Frontal cortex (tissue), 1 donor: ENCODE data around the gene MCL1. TPM values are rescaled to one million over a fixed set of nuclear protein-coding genes. Genes with fewer than 3 reads are reported as not detected.

ENCODE experiments used
- small RNA-seq: library from RNA; depleted of rRNA; stranded (forward); fragments of <200 nt; gene quantifications from one replicate; pipeline ENCODE3, GENCODE V24; 2014
- total RNA-seq: library from RNA; depleted of rRNA; stranded (reverse); fragments of >200 nt; gene quantifications from one replicate; pipeline ENCODE4 v1.2.3, GENCODE V29; 2014

Gene MCL1
- total RNA-seq, 1 donor from 2014 or later, result 110 TPM

Small RNA genes within 50 kb of the gene (small RNA-seq; reads per million reads assigned to genes)
- gene MIR4257 (not detected), gene RF00015 (not detected), gene RF00561 (not detected), gene RN7SL473P (not detected), gene RN7SL600P (not detected)

Other genes starting within 250 kb of the MCL1 start
- 15.5 TPM for gene RPRD2, start 215.5 kb downstream of the MCL1 start, total RNA-seq
- gene TARS2, start 92.2 kb downstream of the MCL1 start, total RNA-seq, result 22.8 TPM
- gene ECM1, start 71.5 kb downstream of the MCL1 start, total RNA-seq, result 0.41 TPM
- gene FALEC, start 63.9 kb downstream of the MCL1 start, total RNA-seq, result 0.41 TPM
- gene ADAMTSL4, start 30.2 kb downstream of the MCL1 start, total RNA-seq, result under 0.01 TPM
- gene ENSA, start 50.0 kb upstream of the MCL1 start, total RNA-seq, result 112 TPM
- gene GOLPH3L, start 117.5 kb upstream of the MCL1 start, total RNA-seq, result 5.3 TPM
- gene HORMAD1, start 141.3 kb upstream of the MCL1 start, total RNA-seq, result 0.82 TPM
- gene CTSS, start 186.2 kb upstream of the MCL1 start, total RNA-seq, result 6.9 TPM
- gene CTSK, start 228.7 kb upstream of the MCL1 start, total RNA-seq, result 6.9 TPM